NAMALWA (cell line): Measurements from ENCODE around the gene ORC6.

Experiments used
- DNase-seq: peaks from one replicate; pipeline ENCODE4 v3.0.0-alpha.2; 2015; ENCODE audit warnings: low spot score

The ORC6 gene

DNA sequence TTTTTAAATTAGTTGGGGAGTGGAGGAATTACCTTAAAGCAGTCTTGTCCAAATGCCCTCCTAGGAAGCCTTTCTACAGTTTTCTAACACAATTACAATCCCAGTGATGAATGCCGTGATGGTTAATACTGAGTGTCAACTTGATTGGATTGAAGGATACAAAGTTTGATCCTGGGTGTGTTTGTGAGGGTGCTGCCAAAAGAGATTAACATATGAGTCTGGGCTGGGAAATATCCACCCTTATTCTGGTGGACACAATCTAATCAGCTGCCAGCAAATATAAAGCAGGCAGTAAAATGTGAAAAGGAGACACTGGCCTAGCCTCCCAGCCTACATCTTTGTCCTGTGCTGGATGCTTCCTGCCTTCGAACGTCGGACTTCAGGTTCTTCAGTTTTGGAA lies 12.2 kb downstream of the ORC6 start:
- DNase-seq = no peak

DNA sequence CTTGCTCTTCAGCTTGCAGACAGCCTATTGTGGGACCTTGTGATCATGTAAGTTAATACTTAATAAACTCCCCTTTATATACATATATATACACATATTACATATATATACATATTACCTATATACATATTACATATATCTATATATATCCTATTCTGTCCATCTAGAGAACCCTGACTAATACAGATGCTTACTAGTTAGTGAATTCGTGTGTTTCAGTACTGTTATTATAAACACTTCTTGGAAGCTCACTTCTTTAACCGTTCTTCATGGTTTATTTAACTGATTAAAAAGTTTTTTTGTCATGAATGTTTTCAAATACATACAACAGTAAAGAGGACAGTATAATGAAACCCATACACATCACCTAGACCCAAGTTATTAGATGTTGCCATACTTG lies 12.6 kb downstream of the ORC6 start:
- DNase-seq = no peak

DNA sequence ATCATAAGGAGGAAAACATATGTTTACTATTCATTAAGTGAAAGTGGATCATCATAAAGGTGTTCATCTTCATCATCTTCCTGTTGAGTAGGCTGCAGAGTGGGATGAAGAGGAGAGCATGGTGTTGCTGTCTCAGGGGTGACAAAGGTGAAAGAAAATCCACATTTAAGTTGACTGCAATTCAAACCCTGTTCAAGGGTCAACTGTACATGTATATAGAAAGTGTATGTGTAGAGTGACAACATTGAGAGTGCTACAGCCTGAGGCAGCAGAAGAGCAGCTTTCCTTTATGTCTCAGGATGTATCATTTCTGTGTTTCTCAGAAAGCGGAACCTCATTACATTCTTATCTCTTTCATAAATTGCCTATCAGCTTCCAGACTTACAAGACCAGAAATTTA lies 17.2 kb downstream of the ORC6 start:
- DNase-seq = no peak

DNA sequence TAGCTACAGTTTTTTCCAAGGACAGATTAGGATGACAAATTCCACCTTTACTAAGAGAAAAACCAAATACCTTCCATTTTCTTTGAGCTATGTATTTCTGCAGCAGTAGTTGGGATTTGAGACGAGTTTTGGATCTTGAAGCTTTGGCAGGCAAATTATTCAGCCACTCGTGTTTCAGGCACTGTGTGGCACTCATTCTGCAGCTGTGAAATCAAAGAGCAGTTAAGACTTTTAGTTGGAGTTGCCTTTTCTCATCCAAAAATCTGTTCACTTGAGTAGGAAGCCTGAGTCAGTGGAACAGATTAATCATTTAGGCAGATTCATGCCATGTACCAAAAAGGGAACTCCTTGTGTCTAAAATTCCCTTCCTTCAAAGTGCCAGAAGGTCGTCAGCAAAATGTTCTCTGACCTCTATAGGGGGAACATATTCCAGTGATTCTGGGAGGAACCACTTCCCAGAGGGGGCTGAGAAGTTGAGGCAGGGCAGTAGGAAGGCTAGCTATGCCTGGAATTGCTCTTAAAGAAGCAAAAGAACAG lies 20.1 kb downstream of the ORC6 start:
- no peak for DNase-seq

DNA sequence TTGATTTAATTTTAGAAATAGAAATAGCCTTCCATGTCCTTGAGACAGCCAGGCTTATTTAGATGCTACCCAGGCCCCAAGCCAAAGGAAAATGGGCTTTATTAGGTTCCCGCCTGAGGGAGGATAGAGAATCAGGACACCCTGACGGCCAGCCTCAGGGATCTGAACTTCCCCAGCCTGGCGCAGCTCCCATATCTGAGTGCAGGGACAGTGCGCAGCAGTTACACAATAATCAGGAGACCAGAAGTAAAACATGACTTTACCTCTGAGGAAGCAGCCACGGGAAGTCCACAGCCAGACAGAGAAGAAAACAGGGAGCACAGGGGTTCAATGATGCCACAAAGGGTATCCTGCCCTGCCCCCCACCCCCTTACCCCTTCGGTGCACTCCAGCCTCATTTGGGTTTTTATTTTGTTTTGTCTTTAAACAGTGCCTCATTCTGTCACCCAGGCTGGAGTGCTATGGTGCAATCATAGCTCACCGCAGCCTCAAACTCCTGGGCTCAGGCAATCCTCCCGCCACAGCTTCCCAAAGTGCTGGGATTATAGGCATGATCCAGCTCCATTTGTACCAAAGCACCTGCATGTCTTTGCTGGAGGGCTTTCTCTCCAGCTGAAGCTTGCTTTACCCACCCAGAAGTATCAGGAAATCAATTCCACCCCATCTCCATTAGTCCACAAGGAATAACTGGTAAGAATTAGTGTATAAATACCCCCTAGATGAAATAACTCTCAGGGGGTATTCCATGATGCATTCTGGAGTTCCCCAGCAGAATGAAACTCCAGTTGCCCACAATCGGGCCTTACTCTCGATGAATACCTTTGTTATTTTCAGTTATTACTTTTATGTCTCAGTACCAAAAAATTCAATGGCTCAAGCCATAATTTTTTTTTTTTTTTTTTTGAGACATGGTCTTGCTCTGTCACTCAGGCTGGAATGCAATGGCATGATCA lies 21.9 kb downstream of the ORC6 start:
- no peak for DNase-seq

DNA sequence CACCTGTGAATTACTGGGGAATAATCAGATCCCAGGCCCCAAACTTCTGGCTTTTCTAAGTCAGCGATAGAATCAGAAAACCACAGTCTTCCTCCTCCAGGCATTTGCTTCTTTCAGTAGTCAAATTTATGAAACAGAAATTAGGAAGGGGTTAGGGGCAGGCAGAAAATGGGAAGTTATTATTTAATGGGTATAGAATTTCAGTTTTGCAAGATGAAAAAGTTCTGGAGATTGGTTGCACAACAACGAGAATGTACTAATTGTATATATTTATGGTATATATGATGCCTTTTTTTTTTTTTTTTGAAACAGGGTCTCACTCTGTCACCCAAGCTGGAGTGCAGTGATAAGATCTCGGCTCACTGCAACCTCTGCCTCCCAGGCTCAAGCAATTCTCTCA lies 23.5 kb downstream of the ORC6 start:
- no peak for DNase-seq

DNA sequence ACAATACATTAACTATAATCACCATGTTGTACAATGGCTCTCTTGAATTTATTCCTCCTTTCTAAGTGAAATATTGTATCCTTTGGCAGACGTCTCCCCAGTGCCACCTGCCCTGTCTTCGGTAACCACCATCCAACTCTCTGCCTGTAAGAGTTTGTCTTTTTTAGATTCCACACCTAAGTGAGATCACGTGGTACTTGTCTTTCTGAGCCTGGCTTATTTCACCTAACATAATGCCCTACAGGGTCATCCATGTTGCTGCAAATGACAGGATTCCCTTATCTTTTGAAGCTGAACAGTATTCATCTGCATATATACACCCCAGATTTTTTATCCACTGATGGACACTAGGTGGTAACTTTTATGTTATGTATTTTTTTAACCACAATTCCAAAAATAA lies 24.2 kb downstream of the ORC6 start:
- DNase-seq = no peak

DNA sequence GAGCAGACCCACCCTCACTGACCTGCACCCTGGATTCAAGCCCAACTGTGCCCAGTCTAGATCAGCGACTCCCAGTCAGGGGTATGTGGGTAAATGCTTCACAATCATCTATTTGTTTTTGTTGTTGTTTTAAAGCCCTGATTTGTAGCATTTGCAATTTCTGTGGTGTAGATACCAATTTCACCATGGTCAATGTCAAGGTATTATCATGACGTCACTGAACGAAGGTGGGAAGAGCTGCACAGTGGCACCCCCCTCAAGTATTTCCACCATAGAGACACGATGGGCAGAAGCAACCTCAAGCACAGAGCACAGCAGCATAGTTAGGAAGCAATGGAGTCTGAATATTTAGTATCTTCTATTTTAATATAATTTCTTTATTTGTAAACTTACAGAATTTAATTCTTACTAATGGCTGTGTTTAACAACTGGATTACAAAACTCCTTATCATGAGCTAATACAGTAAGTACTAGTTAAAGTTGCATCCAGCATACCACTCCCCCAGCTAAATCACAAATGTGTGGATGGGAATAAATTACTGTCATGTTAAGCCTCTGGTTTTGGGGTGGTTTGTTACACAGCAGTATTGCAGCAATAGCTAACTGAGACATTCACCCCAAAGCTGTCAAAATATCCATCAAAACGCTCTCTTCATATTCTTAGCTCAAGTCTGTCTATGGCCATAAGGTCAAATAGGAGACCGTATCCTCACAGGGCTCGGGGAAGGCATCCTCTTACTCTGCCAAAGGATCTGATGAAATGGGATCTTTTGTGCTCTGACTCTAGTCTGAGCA lies 25.5 kb downstream of the ORC6 start:
- DNase-seq = no peak

DNA sequence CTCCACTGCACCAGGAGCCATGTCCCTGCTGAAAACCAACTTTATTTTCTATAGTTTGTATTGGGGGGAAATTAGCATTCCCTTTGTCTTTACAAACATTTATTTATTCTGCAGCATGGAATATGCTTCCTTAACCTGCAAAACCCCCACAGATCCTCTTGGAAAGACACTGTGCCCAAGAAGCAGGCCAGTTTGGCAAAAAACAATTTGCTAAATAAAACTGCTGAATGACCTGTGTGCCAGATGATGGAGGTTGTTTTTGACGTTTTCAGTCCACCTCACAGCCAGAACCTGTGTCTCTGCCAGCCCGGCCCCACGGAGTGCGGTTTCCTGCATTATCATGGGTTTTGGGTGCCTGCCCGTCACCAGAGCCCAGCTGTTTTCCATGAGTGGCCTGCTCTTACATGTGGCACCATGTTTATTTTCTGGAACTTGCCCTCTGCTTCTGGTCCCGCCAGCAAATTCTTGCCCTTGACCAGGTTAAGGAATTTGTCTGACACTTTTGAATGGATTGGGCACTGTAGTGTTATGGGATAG lies 26.4 kb downstream of the ORC6 start:
- no peak for DNase-seq

DNA sequence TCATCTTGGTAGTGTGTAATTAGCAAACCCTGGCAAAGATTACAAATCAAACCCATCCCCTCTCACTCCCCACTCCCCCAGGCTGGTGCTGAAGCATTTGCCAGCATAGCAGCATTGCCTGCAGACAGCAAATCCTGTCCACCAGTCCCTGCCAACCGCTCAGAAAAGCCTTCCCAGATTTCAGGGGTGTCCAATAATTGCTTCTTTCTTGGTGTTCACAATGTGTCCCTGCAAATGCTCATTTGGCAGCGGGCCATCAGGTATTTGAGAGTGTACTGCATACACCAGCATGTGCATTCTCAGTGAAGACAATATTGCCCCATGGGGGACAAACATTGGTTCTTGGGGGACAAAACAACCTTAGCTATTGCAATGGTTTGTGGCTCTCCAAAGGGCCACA lies 28.2 kb downstream of the ORC6 start:
- DNase-seq = no peak

DNA sequence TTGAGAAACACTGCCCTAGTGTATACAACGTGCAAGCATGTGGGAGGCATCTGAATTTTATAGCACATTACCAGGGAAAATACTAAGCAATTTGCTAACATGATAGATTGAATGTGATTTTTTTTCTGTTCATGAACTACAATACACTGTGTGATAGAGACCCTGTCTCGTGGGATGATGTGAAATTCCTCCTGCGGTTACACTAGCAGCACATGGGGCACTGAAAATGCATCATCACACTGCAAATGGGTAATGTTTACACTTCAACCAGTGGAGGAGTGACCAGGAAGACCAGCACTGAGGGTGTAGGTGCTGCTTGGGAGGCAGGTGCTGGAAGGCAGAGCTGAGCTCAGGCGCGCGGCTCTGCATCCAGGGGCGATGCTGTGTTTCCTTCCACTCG lies 28.8 kb downstream of the ORC6 start:
- no peak for DNase-seq

DNA sequence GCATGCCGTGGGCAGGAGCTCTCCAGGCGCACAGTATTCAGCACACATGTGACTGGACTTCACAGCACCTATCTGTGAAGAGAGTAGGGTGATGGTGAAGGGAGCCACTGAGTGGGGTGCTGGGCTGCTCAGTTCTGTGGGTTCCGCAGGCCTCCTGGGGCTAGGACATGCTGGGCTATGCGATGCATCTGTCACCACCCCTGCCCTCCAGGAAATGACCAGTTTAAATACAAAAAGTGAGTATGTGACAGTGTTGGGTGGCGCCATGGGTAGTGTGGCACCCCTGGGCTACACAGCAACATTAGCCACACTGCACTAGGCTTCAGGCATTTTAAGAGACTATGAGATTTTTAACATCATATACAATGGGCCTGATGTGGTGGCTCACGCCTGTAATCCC lies 30.1 kb downstream of the ORC6 start:
- no peak for DNase-seq

DNA sequence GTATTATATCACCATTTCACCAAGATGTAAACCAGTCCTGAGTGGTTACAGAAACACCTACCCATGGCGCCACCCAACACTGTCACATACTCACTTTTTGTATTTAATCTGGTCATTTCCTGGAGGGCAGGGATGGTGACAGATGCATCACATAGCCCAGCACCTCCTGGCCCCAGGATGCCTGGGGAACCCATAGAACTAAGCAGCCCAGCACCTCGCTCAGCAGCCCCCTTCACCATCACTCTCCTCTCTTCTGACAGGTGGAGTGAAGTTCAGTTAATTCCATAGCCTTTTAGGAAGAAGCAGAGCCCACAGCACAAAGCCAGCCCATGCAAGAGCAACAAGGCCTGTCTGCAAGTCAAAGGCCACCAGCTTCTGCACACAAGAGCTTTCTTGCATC lies 31.2 kb downstream of the ORC6 start:
- DNase-seq = no peak

DNA sequence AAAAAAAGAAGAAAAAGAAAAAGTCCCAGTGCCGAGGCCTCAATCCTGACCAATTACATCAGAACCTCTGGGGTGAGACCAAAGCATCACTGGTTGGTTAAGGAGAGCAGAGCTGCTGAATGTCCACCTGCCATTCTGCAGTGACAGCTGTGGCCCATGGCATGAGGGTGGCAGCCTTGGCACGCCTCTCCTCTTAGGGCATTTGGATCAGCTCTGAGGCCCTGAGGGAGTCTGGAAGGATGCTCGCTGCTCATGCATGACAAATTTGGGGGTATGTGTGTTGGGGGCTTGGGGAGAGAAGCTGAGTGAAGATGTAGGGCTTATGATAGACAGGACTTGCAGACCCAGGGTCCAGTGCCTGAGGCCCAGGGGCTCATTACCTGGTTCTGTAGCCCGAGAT lies 32.4 kb downstream of the ORC6 start:
- DNase-seq = no peak

DNA sequence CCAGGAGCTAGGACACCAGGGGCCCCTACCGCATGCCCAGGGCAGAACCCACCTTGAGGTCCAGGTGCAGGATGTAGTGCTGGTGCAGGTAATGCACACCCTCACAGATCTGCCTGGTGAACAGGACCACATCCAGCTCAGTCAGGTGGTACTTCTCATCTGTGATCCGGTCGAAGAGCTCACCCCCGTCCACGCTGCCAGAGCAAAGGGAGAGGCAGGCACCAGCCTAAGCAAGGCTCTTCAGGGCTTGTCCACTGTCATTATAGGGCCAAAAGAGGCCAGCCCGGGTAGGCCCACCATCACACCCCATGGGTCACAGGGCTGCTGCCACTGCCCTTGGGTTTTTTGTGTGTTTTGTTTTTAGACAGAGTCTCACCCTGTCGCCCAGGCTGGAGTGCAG lies 37.7 kb downstream of the ORC6 start:
- no peak for DNase-seq

DNA sequence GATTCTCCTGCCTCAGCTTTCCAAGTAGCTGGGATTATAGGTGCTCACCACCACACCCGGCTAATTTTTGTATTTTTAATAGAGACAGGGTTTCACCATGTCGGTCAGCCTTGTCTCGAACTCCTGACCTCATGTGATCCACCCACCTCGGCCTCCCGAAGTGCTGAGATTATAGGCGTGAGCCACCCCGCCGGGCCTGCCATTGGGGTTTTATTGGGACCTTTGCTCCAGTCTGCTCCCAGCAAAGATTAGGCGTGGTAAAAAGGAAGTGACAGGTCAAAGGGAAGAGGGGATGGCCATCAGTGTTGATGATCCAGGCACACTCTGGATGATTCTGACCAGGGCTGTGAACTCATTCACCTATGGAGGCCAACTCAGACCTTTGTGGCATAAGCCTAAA lies 38.2 kb downstream of the ORC6 start:
- DNase-seq = no peak

DNA sequence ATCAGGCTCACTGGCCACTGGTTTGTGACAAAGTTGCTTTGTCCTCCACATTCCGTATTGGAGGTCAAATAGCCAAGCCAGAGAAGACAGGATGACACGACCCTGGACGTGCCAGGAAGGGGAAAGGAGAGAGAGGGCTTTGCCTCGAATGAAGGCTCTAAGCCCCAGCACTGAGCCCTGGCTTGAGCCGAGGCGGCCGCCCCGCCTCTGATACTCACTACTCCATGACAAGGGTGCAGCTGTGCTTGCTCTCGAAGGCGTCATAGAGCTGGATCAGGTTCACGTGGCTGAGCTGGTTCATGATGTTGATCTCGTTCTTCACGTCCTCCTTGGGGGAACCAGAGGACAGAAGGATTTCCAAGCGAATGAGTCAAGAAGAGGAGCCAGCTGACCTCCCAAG lies 39.3 kb downstream of the ORC6 start:
- DNase-seq = no peak

DNA sequence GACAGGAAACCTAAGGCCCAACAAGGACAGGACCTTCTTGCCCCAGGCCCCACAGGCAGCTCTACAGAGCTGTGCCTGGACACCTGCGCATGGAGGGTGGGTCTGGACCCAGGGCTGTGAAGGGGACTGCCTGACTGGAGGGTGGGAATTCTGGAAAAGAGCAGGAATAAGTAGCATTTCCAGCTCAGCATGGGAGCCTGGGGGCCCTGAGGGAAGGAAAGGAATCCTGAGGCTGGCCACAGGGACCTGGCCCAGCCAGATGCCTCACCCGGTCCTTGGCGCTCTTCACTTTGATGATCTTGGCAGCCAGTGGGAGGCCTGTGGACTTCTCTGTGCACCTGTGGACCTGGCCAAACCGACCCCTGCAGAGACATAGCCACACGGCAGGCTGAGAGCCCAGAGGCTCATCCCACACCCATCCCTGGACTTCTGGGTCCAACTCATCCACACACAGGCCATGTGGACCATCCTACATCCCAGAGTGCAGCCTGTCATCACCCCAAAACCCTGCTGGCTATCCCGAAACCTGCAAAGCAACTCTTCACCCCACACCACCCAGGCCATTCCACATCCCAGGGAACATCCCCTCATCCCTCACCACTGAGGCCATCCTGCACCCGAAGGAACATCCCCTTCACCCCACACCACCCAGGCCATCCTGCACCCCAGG lies 40.0 kb downstream of the ORC6 start:
- no peak for DNase-seq

DNA sequence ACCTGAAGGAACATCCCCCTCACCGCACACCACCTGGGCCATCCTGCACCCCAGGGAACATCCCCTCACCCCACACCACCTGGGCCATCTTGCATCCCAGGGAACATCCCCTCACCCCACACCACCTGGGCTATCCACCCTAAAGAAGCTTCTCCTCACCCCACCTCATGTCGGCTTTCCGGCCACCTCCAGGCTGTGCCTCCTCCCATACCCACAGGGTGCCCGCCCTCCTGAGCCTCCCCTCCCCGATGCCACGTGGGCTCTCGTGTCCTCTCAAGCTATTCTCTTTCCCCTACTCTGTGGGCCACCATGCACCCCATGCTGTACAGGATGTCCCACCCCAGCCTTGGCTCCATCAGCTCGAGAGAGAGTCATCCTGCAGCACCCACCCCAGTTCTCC lies 40.7 kb downstream of the ORC6 start:
- no peak for DNase-seq

DNA sequence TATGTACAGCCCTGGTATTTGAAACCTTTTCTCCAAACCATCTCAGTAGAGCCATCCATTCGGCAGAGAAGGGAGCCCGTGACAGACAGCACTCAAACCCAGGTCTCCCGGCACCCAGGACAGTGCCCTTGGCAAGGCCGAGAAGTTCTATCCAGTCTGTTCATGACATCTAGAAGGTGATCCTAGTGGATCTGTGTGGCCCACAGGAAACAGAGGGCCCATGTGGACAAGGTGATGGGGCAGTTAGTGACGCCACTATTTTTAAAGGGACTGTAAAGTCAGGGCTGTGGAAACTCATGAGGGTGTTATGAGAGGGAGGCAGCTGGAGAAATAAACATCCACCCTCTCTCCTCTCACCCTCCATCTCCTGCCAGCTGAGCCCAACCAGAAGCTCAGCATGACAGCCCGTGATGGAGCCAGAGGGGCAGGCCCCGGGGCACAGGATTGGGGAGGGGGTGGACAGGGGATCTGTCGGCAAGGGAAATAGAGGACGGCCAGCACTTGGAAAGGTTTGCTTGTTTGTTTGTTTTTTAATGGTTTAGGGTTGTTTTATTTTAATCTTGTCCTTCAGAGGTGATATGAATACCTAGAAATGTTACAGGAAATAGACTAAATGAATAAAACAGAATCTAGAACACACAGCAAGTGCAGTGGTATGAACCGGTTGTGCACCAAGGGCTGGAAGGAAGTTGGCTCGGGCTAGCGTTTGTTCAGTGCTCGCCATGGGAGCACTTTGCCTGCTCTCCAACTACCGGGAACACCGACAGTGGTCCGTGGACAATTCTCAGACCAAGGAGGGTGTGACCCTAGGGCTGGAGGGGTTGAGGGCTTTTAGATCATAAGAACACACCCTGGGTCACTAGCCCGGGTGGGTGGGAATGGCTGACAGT lies 41.6 kb downstream of the ORC6 start:
- DNase-seq = no peak
